Astrocyte of the spinal cord (primary cell): ENCODE results near the gene TMEM225B.
"Not testable (repeated sequence)": the region's sequence is repeated elsewhere in the genome, so short reads cannot be mapped to it uniquely, and the experiment has no call there.

ENCODE experiments used
- DNase-seq: peaks from one replicate; pipeline ENCODE4 v3.0.0; 2011; ENCODE audit warnings: low read depth, low spot score
- H3K4me3 ChIP-seq: 2 replicates; pipeline ENCODE4 v1.5.1; 2011; ENCODE audit warnings: low read depth, mild to moderate bottlenecking, low read length, moderate library complexity
- in situ Hi-C: cut with HindIII; loops from 2 replicates; pipeline ENCODE4 v1.10.0; 2017; ENCODE audit warnings: low sequenced_read_pairs
- TF ChIP-seq, protein P1 (sequence below): IDR thresholded peaks from 2 replicates; pipeline ENCODE4 v1.5.1; 2012; ENCODE audit warnings: low read depth, mild to moderate bottlenecking, low read length, inconsistent platforms

TMEM225B gene

DNA sequence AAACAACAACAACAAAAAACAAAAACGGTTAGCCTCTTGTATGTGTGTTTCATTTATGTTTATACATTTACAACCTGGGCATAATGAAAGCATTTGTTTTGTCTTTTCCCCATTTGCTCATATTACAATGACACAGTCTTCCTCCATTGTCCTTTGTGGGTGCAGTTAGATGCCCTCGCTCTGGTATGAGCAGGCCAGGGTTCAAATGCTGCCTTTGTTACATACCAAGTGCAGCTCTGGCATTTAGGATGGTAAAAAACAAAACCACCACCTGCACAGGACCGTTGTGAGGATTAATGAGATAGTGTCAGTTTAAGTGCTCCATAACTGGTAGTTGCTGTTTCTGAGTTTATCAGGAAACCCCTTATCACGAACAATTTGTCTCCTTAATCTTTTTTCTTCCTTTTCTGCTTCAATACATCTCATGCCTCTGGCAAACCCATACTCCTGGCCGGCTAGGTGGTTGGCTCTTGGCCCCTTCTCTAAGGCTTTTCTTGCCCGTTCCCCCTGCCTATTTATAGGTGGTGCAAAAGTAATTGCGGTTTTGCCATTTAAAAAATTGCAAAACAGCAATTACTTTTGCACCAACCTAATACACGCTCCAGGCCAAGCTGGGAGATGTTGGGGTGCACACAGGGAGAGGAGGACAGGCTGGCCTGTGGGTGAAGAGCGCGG lies 18.6 kb upstream of the TMEM225B start:
- peak overlapping the region; percentile 54 for H3K4me3 ChIP-seq
- no peak for DNase-seq
- in situ Hi-C loops: no loop called here
- TF ChIP-seq, protein P1, sequence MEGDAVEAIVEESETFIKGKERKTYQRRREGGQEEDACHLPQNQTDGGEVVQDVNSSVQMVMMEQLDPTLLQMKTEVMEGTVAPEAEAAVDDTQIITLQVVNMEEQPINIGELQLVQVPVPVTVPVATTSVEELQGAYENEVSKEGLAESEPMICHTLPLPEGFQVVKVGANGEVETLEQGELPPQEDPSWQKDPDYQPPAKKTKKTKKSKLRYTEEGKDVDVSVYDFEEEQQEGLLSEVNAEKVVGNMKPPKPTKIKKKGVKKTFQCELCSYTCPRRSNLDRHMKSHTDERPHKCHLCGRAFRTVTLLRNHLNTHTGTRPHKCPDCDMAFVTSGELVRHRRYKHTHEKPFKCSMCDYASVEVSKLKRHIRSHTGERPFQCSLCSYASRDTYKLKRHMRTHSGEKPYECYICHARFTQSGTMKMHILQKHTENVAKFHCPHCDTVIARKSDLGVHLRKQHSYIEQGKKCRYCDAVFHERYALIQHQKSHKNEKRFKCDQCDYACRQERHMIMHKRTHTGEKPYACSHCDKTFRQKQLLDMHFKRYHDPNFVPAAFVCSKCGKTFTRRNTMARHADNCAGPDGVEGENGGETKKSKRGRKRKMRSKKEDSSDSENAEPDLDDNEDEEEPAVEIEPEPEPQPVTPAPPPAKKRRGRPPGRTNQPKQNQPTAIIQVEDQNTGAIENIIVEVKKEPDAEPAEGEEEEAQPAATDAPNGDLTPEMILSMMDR: no peak

DNA sequence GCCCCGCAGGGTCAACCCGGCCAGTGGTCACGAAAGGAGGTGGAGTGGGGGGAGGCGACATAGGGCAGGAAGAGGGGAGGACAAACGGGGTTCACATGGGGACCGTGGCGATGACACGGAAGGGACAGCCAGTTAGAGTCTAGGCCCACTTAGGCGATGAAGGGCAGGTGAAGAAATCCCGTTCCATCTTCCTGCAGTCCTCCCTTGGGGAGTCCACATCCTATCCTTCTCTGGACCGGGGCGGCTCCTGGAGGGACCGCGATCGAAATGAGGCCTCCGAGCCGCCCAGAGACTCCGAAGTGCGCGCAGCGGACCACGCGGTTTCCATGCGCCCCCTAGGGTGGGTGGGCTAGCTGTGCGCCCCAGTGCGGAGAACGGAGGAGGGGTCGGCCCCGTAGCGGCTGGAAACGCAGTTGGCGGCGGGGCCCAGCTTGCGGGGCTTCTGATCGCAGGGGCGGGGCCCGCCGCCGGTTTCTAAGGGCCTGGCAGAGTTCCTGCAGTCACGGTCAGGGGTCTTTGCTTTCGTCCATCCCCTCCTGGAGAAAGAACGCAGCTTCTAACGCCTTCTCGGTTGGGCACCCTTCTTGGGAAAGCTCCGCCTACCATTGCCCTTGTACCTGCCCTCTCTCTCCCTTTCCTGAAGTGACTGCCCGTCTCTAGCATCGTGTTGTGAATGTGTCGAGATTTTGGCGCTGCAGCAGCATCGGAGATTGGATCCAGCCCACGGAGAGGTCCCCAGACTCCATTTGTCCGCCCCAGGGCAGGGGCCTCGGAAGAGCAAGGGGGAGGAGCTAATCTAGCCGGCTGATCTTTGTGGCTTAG lies 17.9 kb upstream of the TMEM225B start:
- peak overlapping the region; percentile 54 for H3K4me3 ChIP-seq
- peak; percentile 39 for DNase-seq
- in situ Hi-C loops: no loop called here
- TF ChIP-seq, protein P1: peak; percentile 60

DNA sequence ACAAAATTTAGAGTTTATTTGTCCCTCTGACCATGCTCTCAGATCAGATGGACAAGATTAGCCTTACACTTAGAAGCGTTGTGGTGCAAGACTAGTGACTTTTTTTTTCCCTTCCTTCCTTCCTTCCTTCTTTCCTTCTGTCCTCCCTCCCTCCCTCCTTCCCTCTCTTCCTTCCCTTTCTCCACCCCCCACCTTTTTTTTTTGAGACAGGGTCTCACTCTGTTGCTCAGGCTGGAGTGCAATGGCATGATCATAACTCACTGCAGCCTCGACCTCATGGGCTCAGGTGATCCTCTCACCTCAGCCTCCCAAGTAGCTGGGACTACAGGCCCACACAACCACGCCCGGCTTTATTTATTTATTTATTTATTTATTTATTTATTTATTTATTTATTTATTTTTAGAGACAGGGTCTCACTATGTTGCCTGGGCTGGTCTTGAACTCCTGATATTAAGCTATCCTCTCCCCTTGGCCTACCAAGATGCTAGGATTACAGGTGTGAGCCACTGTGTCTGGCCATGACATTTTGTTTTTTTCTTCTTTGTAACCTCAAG lies 17.2 kb upstream of the TMEM225B start:
- DNase-seq, in situ Hi-C loops: not testable (repeated sequence)
- peak overlapping the region; percentile 54 for H3K4me3 ChIP-seq

DNA sequence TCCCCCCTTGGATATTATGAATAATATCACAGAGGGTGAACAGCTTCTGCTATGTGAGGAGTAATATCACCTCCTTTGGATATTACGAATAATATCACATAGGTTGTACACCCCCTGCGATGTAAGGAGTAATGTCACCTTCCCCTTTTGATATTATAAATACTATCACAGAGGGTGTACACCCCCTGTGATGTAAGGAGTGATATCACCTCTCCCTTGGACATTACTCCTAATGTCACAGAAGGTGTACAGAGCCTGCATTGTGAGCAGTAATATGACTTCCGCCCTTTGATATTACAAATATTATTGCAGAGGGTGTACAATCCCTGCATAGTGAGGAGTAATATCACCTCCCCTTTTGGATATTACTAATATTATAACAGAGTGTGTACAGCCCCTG lies 9.2 kb upstream of the TMEM225B start:
- no peak for DNase-seq
- in situ Hi-C loops: no loop called here
- TF ChIP-seq, protein P1: no peak
- H3K4me3 ChIP-seq: no peak overlapping the region

DNA sequence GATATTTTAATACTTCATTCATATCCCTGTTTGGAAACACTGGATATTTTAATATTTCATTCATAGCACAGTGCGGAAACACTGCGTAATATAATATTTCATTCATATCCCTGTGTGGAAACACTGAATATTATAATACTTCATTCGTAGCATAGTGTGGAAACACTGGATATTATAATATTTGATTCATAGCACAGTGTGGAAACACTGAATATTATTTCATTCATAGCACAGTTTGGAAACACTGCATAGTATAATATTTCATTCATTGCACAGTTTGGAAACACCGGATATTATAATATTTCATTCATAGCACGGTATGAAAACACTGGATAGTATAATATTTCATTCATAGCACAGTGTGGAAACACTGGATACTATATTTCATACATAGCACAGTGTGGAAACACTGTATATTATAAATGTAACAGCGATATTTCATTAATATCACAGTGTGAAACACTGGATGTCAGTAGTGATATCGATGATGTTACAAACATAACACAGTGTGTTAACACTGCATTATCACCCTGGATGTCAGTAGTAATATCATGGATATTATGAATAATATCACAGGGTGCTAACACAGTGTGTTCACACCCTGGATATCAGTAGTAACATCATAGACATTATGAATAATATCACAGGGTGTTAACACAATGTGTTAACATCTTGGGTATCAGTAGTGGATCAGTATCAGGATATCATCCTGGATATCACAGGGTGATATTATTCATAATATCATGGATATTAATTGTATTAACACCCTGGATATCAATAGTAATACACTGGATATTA lies 2.9 kb upstream of the TMEM225B start:
- DNase-seq: no peak
- H3K4me3 ChIP-seq: no peak overlapping the region
- TF ChIP-seq, protein P1: no peak
- in situ Hi-C loops: no loop called here

DNA sequence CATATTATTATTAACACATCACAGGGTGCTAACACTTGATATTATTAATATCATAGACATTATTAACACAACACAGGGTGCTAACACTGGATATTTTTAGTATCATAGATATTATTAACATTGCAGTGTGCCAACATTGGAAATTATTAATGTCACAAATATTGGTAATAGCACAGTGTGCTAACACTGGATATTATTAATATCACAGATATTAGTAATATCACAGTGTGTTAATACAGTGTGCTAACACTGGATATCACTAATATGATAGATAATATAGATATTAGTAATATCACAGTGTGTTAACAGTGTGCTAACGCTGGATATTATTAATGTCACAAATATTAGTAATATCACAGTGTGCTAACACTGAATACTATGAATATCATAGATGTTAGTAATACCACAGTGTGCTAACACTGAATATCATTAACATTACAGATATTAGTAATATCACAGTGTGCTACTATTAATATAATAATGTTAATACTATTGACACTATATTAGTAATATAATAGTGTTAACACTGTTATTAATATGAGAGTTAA lies 1.6 kb upstream of the TMEM225B start:
- TF ChIP-seq, protein P1: no peak
- in situ Hi-C loops: no loop called here
- no peak overlapping the region for H3K4me3 ChIP-seq
- DNase-seq: no peak
